HG03521 (cell line): Measurements from ENCODE around the gene DOCK3.

Experiments used
- ATAC-seq: cut with Tn5 transposase; IDR thresholded peaks from one replicate; pipeline ENCODE4 v1.9.1; 2021; ENCODE audit warnings: mild to moderate bottlenecking, moderate library complexity; ENCODE audit not compliant: unreplicated experiment

Gene DOCK3

DNA sequence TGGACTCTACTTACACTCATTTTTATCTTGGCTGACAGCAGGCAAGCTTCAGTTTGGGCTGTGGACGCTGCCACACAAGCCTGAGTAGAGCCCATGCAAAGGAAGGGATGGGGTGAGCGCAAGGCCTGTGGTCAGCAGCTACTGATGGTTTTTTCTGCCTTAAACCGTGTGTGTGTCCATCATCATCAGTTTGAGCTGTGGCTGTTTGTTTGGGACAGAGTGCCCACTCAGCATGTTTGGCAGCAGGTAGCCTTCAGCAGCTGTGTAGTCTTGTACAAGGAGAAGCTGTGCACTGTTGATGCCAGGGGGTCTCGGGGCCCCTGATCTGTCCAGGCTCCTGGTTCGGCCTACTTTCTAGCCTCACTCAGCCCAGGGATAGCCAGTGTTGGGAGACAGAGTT, 719.8 kb downstream of the DOCK3 start:
- no peak for ATAC-seq

DNA sequence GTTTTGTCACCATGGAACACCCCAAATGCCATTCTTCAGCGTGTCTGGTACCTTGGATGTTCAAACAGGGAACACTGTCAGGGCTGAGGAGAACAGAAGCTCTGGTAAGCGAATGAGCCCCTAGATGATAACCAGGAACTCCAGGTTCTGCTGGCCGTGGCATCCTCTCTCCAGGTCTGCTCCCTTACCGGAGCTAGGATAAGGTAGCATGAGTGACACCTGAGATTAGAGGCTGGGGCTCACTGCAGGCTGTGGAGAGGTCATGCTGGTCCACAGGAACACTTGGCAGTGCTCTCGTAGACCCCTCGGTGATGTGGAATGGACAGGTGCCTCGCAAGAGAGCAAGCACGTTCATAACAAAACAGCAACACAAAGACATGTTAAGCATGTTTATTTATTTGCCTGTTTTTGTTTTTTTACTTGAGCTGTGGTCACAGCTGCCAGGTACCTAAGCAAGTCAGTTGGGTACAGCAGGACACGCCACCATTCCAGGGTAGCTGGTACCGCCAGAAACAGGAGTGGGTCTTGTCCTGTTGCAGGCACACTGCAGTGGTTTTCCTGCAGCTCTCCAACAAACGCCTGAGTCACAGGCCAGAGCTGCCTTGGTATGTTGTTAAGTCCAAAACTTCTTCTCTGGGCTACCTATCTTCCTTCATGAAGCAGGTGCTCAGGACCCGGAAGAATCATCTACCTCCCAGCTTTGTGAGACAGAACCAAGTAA, 720.9 kb downstream of the DOCK3 start:
- ATAC-seq: no peak

DNA sequence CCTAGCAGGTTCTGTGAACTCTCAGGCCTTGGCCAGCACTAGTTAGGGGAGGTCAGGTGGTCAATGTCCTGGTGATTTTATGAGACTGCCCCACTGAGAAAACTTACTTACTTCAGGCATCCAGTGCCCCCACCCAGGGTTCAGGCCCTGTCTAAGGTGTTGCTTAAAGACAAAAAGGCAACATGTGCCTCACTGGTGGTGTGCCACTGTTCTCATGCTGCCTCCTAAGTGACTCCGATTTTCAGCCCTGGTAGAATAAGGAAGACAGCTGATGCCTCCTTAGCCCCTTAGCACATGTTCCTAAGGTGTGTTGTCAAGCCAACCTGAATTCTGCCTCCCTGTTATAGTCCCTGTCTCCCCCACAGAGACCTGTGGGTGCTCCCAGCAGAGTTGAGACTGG, 721.7 kb downstream of the DOCK3 start:
- no peak for ATAC-seq

DNA sequence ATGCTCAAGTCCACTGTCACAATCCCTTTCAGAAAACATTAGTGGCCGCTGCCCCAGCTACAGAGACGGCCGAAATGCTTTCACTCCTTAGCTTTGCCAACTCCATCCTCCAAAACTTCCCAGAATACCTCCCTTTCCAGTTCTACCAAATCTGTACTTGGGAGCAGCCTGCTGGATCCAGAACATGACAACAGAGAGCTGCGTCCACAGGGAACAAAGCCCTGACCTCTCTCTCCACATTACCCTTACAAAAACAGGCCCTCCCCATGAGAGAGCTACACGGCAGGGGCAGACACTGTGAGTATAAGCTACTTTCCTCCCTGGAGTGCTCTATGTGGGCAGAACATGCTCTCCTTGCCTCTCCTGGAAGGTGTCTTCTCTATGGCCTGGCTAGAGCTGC, 722.7 kb downstream of the DOCK3 start:
- no peak for ATAC-seq

DNA sequence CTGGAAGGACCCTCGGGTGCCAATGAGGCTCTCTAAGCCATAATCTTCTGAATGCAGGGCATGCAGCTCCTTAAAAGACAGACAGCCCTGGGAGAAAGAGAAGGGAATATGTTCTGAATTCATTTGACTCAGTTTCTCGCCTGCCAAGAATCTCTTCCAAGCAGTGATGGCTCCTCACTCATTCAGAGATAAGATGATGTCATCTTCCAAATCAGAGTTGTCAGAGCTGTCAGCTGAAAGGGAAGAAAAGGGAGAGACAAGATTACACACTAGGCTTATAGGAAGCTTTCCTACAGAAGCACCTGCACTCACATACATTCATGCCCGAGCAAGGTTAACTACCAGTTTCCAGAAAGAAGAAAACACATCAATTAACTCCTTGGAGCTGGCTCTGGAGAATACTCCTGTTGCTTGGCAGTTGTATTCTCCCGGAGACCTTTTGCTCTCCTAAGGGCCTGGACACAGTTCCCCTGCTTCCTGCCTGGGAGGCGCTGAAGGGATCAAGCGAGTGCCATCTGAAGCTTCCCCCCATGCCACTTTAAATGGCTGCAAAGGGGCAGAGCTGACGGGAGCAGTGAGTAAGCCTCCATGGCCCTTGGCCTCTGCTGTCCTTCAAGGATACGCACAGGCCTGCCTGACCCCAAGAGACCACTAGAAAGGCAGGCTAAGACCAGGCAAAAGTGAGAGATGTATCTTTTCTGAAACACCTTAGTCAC, 724.0 kb downstream of the DOCK3 start:
- ATAC-seq: no peak

GRCh38 chr3:51400166-51400565, 725.4 kb downstream of the DOCK3 start:
- no peak for ATAC-seq

DNA sequence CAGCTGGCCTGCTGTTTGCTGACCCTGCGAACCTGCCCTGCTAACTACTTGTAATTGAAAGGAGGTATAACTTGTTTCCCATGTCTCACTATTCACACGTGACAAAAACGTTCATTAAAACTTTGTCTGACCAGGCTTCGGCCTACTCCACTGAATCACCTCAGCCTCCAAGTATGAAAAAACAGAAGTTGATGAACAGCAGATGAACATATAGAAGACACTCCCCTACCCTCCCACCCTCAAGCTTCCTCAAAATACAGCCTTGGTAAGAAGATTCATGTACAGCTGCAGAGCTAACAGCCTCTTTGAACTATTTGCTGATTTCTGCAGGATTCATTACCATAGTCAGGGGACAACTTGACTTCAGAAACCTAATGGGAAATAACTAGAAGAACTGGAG, 727.0 kb downstream of the DOCK3 start:
- no peak for ATAC-seq

GRCh38 chr3:51403675-51404074, 728.9 kb downstream of the DOCK3 start:
- ATAC-seq: no peak

DNA sequence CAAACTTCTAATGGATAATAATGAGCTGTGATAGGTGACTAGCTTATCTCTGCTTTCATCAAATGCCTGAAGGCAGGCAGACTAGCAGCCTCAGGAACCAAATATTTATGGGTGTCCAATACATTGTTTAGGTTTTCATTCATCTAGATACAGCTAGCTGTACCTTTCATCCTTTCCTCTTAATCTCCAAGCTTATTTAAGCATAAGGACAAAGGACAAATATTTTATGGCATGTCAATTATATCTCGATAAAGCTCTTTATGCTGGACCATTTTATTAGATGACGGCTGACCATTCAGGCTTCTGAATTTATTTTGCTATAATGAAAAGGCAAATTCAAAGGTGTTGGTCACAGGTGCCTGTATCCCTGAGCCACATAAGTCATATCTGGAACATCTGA, 733.3 kb downstream of the DOCK3 start:
- no peak for ATAC-seq

DNA sequence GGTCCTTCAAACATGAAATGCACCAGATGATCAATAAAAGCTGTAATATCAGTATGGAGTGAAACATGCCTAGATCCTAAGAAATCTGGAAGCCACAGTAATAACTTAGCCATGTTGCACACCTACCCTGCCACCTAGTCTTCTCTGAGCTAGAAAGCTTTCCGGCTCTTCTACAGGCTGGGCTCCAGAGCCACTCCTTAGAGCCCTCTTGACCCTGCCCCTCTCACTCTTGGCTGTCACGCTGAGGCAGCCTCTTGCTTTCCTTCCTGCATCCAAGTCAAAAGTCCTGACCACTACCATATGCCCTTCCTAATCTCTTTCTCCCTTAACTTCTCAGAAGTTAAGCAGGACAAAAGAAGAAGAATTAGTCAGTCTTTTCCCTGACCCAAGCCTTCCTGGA, 734.1 kb downstream of the DOCK3 start:
- ATAC-seq: no peak

GRCh38 chr3:51422211-51422610, 747.5 kb downstream of the DOCK3 start:
- ATAC-seq: no peak

DNA sequence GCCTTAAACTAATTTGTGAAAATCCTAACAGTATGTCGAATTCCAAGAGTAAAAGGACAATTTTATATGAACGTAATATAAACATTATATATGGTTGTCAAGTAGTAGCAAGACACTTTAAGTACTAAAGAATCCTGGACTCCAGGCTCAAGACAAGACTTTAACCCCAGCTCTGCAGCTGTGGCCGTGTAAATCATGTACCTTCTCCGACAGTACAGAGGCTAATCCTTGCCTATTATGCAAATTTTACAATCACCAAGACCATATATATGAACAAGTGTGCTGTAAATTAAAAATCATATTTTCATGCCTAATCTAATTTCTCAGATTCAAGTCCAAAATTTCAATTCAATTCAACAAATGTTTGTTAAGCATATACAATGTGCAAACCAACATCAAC, 752.2 kb downstream of the DOCK3 start:
- ATAC-seq: no peak

DNA sequence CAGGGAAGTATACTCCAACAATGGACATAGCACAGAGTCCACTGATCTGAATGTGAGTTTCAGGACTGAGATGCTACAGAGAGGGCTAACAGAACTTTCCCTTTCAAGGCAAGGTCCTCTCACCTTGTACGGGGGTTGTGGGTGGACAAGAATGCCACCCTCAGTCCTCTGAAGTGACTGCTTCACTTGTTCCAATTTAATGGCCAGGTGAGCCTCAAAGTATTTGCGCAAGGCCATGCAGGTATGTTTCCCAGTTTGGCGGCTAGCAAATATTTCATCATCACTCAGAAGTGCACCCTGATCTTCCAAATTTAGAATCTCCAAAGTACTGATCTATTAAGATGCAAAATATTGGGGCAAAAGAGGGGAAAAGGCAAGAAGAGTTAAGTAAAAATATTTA, 754.4 kb downstream of the DOCK3 start:
- ATAC-seq: no peak
